ENCODE results near the gene RBM23. TPM values are rescaled to one million over a fixed set of nuclear protein-coding genes. Genes with fewer than 3 reads are reported as not detected.

RBM23 gene
- total and polyA plus RNA-seq, 10 of the 15 experiments (the other 5 are each of a cell fraction or from before 2014, with no cell fraction given) = 54.0 to 72.6 (median 61.3) TPM

- in situ Hi-C loops (cut with MboI) (no loop called here), intact Hi-C loops (cut with micrococcal nuclease; ENCODE audit: unreplicated experiment) (no loop called here)
- H3K79me2 ChIP-seq (ENCODE audit: control insufficient read depth, insufficient read depth, low read length) = no peaks in the 10 kb centered on the region
- H3K27ac ChIP-seq (ENCODE audit: control insufficient read depth, insufficient read depth) = no peak overlapping the region
- TF ChIP-seq CBX3 (IDR thresholded peaks at IDR 0.05; ENCODE audit: borderline replicate concordance, low read depth) = no peak
- H3K4me1 ChIP-seq (ENCODE audit: control insufficient read depth, insufficient read depth, low read length) = no peaks in the 10 kb centered on the region
- no peaks in the 10 kb centered on the region for H3K36me3 ChIP-seq (ENCODE audit: control insufficient read depth in 2 of 2, insufficient read depth in 2 of 2, low read length in 1 of 2)
- H3K27me3 ChIP-seq (replicated peaks in 1 of 2; ENCODE audit: control insufficient read depth in 2 of 2, insufficient read depth in 2 of 2, low read length in 1 of 2) = no peaks in the 10 kb centered on the region
- no peaks in the 10 kb centered on the region for H4K20me1 ChIP-seq (ENCODE audit: control insufficient read depth, insufficient read depth)
- H3K9me3 ChIP-seq (replicated peaks; ENCODE audit: control insufficient read depth, insufficient read depth, low read length) = no peaks in the 10 kb centered on the region
- H3K4me3 ChIP-seq = no peak overlapping the region
- DNase-seq (ENCODE audit: low read depth, low spot score) (no peak), ATAC-seq (no peak), FAIRE-seq (no peak)
- no peak overlapping the region for H3K4me2 ChIP-seq (ENCODE audit: control insufficient read depth, insufficient read depth)
- ChIA-PET POLR2A (interaction anchor here (0.5 to 0.8 kb wide), 2 partner anchors 18 to 59 kb away, joined by 3 read pairs; no protein-coding TSS in a partner anchor), RAD21 (ENCODE audit: unreplicated experiment) (interaction anchor here (1.2 to 1.8 kb wide), 2 partner anchors 51 to 134 kb away, joined by 3 to 5 read pairs; no protein-coding TSS in a partner anchor), SMC1A (ENCODE audit: uncharacterized antibody, unreplicated experiment) (interaction anchor here (1.0 to 1.9 kb wide), 4 partner anchors 10 to 134 kb away, joined by 3 to 6 read pairs (median 3); partner anchors contain the start of gene CDH24), CTCF (interaction anchor here (0.6 to 2.7 kb wide), 11 partner anchors 17 to 422 kb away, joined by 3 to 9 read pairs (median 5); partner anchors contain the start of gene RBM23)
- H3K9ac ChIP-seq (ENCODE audit: control insufficient read depth, insufficient read depth, low read length) = no peak overlapping the region
- WGBS (ENCODE audit: insufficient coverage, insufficient replicate concordance, low lambda C conversion rate, missing lambda C conversion rate) = 88% methylated on average over 1 of the region's 1 CpG
- H2AFZ ChIP-seq (ENCODE audit: control insufficient read depth, low read depth, low read length) = no peak overlapping the region
- no TSS peak for BruUV-seq (replicated peaks)
Measured at GRCh38 chr14:22935156-22935555, 16.2 kb upstream of the RBM23 start.

- H3K9ac ChIP-seq (ENCODE audit: control insufficient read depth, insufficient read depth, low read length) = no peak overlapping the region
- H3K27me3 ChIP-seq (replicated peaks in 1 of 2; ENCODE audit: control insufficient read depth in 2 of 2, insufficient read depth in 2 of 2, low read length in 1 of 2) = no peaks in the 10 kb centered on the region
- H3K4me2 ChIP-seq (ENCODE audit: control insufficient read depth, insufficient read depth) = no peak overlapping the region
- ATAC-seq (no peak), DNase-seq (ENCODE audit: low read depth, low spot score) (no peak), FAIRE-seq (no peak)
- peaks cover 19% of the 10 kb centered on the region for H3K79me2 ChIP-seq (ENCODE audit: control insufficient read depth, insufficient read depth, low read length)
- SMC1A ChIA-PET (ENCODE audit: uncharacterized antibody, unreplicated experiment) = interaction anchor here (1.1 kb wide), 1 partner anchor 14 kb away, joined by 3 read pairs; no protein-coding TSS in a partner anchor
- CTCF ChIA-PET = interaction anchor here (3.2 to 3.4 kb wide), 2 partner anchors 40 to 45 kb away, joined by 32 to 34 read pairs; no protein-coding TSS in a partner anchor
- in situ Hi-C loops (cut with MboI) (no loop called here), intact Hi-C loops (cut with micrococcal nuclease; ENCODE audit: unreplicated experiment) (no loop called here)
- TF ChIP-seq STAT3 (IDR thresholded peaks at IDR 0.05; ENCODE audit: low read depth, low read length) (no peak), KAT2A (conservative IDR thresholded peaks at IDR 0.05; ENCODE audit: control insufficient read depth, low read depth, low read length) (no peak), TBL1XR1 (IDR thresholded peaks at IDR 0.05; ENCODE audit: low read depth, low read length) (no peak), PML (IDR thresholded peaks at IDR 0.05; ENCODE audit: low read length) (no peak), MYC (IDR thresholded peaks at IDR 0.05; ENCODE audit: insufficient read depth, insufficient read length, insufficient replicate concordance, low read length, severe bottlenecking) (no peak), CUX1 (IDR thresholded peaks at IDR 0.05; ENCODE audit: insufficient replicate concordance, low read depth, low read length) (no peak), POLR2A (IDR thresholded peaks at IDR 0.05; ENCODE audit: low read depth, low read length) (no peak), IKZF2 (IDR thresholded peaks at IDR 0.05) (no peak), POU2F2 (IDR thresholded peaks at IDR 0.05; ENCODE audit: borderline replicate concordance, low read depth, low read length) (no peak), CBX3 (IDR thresholded peaks at IDR 0.05; ENCODE audit: borderline replicate concordance, low read depth) (no peak)
- WGBS (ENCODE audit: insufficient coverage, insufficient replicate concordance, low lambda C conversion rate, missing lambda C conversion rate) = 96% methylated on average over 3 of the region's 3 CpGs
- no TSS peak for BruUV-seq (replicated peaks)
- H3K27ac ChIP-seq (ENCODE audit: control insufficient read depth, insufficient read depth) = no peak overlapping the region
- H2AFZ ChIP-seq (ENCODE audit: control insufficient read depth, low read depth, low read length) = no peak overlapping the region
- RAD21 ChIA-PET (ENCODE audit: unreplicated experiment) = no interaction called here
- H3K4me3 ChIP-seq = no peak overlapping the region
- H4K20me1 ChIP-seq (ENCODE audit: control insufficient read depth, insufficient read depth) = no peaks in the 10 kb centered on the region
- H3K36me3 ChIP-seq (ENCODE audit: control insufficient read depth in 2 of 2, insufficient read depth in 2 of 2, low read length in 1 of 2) = no peaks in the 10 kb centered on the region
- peaks cover 10% of the 10 kb centered on the region; the same call in 1 of the 2 replicates for H3K4me1 ChIP-seq (ENCODE audit: control insufficient read depth, insufficient read depth, low read length)
- POLR2A ChIA-PET = interaction anchor here (0.6 to 1.0 kb wide), 3 partner anchors 41 to 375 kb away, joined by 3 to 5 read pairs (median 3); partner anchors contain the start of gene BCL2L2
- H3K9me3 ChIP-seq (replicated peaks; ENCODE audit: control insufficient read depth, insufficient read depth, low read length) = no peaks in the 10 kb centered on the region
Measured at GRCh38 chr14:22932146-22932545, 13.2 kb upstream of the RBM23 start.

Data from GM12878 (cell line).